Stimulated activated naive CD8-positive, alpha-beta T cell treated with anti-CD3 and anti-CD28 coated beads, Interleukin-15, Interleukin-2, amounts not matched to agents 100 ng/mL and 50 ng/mL, for 24 hours (primary cell): ENCODE data around the gene YWHAG.
"Not testable (repeated sequence)": the region's sequence is repeated elsewhere in the genome, so short reads cannot be mapped to it uniquely, and the experiment has no call there.

Source experiments
- H3K27ac Mint-ChIP-seq: one replicate; pipeline ENCODE4 v1.8.0; 2021; ENCODE audit warnings: mild to moderate bottlenecking, mixed read lengths
- H3K27me3 Mint-ChIP-seq: one replicate; pipeline ENCODE4 v1.8.0; 2021; ENCODE audit warnings: mixed read lengths
- H3K36me3 Mint-ChIP-seq: one replicate; pipeline ENCODE4 v1.8.0; 2021; ENCODE audit warnings: low read depth, mixed read lengths
- H3K4me1 Mint-ChIP-seq: one replicate; pipeline ENCODE4 v1.8.0; 2021; ENCODE audit warnings: low read depth, mixed read lengths
- H3K4me3 Mint-ChIP-seq: one replicate; pipeline ENCODE4 v1.8.0; 2021; ENCODE audit warnings: mild to moderate bottlenecking, mixed read lengths
- H3K9me3 Mint-ChIP-seq: one replicate; pipeline ENCODE4 v1.8.0; 2021; ENCODE audit warnings: mixed read lengths

Gene YWHAG

DNA sequence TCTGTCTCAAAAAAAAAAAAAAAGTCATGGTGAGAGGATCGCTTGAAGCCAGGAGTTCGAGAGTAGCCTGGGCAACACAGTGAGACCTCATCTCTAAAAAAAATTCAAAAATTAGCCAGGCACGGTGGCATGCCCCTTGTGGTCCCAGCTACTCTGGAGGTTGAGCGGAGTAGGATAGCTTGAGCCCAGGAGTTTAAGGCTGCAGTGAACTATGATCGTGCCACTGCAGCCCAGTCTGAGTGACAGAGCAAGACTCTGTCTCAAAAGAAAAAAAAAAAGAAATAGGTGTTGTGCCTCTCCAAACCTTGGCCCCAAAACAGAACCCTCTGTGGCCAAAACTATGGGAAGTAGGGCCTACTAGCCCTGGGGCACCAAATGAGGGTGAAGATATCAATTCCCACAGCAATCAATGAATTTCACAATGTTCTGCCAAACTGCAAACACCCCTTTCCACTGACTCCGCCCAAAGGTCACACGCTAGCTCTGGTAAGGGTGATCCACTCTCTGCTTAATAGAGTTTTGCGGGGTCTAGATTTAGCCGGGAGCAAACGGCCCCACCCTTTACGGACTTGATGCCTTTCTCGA lies 33.8 kb upstream of the YWHAG start:
- H3K27ac Mint-ChIP-seq: peak overlapping the region; percentile 98
- H3K9me3 Mint-ChIP-seq: no peaks in the 10 kb centered on the region
- peak overlapping the region; percentile 84 for H3K4me3 Mint-ChIP-seq
- no peaks in the 10 kb centered on the region for H3K27me3 Mint-ChIP-seq
- peaks cover 27% of the 10 kb centered on the region for H3K4me1 Mint-ChIP-seq
- H3K36me3 Mint-ChIP-seq: no peaks in the 10 kb centered on the region

DNA sequence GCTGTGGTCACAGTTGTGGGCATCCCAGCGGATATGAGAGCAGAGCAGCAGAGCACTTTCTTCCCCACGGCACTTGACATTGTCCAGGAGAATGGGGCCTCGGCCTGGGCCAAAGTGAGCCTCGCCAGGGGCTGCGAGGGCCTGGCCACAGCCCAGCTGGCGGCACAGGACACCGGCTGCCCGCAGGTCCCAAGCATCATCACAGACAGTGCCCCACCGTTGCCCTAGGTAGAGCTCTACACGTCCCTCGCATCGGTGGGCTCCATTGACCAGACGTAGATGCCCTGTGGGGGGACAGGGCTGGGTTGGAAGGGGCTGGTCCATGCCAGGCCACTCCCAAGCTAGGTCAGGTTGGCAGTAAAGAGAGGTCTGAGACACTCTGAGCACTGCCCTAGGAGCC lies 31.3 kb upstream of the YWHAG start:
- Mint-ChIP-seq H3K36me3 (no peaks in the 10 kb centered on the region), H3K9me3 (no peaks in the 10 kb centered on the region), H3K4me1 (peaks cover 17% of the 10 kb centered on the region), H3K27ac (no peak overlapping the region), H3K27me3 (no peaks in the 10 kb centered on the region), H3K4me3 (no peak overlapping the region)

DNA sequence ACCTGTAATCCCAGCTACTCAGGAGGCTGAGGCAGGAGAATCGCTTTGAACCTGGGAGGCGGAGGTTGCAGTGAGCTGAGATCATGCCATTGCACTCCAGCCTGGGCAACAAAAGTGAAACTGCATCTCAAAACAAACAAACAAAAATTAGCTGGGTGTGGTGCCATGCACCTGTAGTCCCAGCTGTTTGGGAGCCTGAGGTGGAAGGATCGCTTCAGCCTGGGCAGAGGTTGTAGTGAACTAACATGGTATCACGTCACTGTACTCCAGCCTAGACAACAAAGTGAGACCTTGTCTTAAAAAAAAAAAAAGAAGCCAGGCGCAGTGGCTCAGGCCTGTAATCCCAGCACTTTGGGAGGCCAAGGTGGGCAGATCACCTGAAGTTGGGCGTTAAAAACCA lies 29.0 kb upstream of the YWHAG start:
- not testable (repeated sequence) for H3K27ac Mint-ChIP-seq, H3K9me3 Mint-ChIP-seq, H3K4me1 Mint-ChIP-seq, H3K36me3 Mint-ChIP-seq, H3K4me3 Mint-ChIP-seq, H3K27me3 Mint-ChIP-seq

- H3K36me3 Mint-ChIP-seq: no peaks in the 10 kb centered on the region
- no peaks in the 10 kb centered on the region for H3K9me3 Mint-ChIP-seq
- H3K4me3 Mint-ChIP-seq: no peak overlapping the region
- H3K4me1 Mint-ChIP-seq: peaks cover 5% of the 10 kb centered on the region
- H3K27ac Mint-ChIP-seq: no peak overlapping the region
- H3K27me3 Mint-ChIP-seq: no peaks in the 10 kb centered on the region
Measured at GRCh38 chr7:76386691-76387260, 28.0 kb upstream of the YWHAG start.

- no peak overlapping the region for H3K27ac Mint-ChIP-seq
- no peak overlapping the region for H3K4me3 Mint-ChIP-seq
- no peaks in the 10 kb centered on the region for H3K36me3 Mint-ChIP-seq
- peaks cover 8% of the 10 kb centered on the region for H3K4me1 Mint-ChIP-seq
- H3K27me3 Mint-ChIP-seq: no peaks in the 10 kb centered on the region
- no peaks in the 10 kb centered on the region for H3K9me3 Mint-ChIP-seq
Measured at GRCh38 chr7:76383089-76383944, 24.5 kb upstream of the YWHAG start.

DNA sequence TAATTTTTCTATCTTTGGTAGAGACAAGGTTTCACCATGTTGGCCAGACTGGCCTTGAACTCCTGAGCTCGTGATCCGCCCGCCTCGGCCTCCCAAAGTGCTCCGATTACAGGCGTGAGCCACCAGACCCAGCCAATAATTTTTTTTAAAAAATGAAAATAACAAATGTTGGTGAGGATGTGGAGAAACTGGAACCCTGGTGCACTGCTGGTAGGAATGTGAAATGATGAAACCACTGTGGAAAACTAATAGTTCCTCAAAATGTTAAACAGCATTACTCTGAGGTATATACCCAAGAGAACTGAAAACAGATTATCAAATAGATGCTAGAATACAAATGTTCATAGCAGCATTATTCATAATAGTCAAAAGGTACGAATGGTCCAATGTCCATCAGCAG lies 23.0 kb upstream of the YWHAG start:
- peaks cover 8% of the 10 kb centered on the region for H3K4me1 Mint-ChIP-seq
- no peak overlapping the region for H3K27ac Mint-ChIP-seq
- no peaks in the 10 kb centered on the region for H3K9me3 Mint-ChIP-seq
- H3K4me3 Mint-ChIP-seq: no peak overlapping the region
- no peaks in the 10 kb centered on the region for H3K36me3 Mint-ChIP-seq
- H3K27me3 Mint-ChIP-seq: no peaks in the 10 kb centered on the region

GRCh38 chr7:76380623-76380966 lies 21.8 kb upstream of the YWHAG start:
- H3K36me3 Mint-ChIP-seq: no peaks in the 10 kb centered on the region
- H3K27me3 Mint-ChIP-seq: no peaks in the 10 kb centered on the region
- no peak overlapping the region for H3K4me3 Mint-ChIP-seq
- no peaks in the 10 kb centered on the region for H3K9me3 Mint-ChIP-seq
- H3K27ac Mint-ChIP-seq: peak overlapping the region; percentile 40
- H3K4me1 Mint-ChIP-seq: peaks cover 8% of the 10 kb centered on the region

DNA sequence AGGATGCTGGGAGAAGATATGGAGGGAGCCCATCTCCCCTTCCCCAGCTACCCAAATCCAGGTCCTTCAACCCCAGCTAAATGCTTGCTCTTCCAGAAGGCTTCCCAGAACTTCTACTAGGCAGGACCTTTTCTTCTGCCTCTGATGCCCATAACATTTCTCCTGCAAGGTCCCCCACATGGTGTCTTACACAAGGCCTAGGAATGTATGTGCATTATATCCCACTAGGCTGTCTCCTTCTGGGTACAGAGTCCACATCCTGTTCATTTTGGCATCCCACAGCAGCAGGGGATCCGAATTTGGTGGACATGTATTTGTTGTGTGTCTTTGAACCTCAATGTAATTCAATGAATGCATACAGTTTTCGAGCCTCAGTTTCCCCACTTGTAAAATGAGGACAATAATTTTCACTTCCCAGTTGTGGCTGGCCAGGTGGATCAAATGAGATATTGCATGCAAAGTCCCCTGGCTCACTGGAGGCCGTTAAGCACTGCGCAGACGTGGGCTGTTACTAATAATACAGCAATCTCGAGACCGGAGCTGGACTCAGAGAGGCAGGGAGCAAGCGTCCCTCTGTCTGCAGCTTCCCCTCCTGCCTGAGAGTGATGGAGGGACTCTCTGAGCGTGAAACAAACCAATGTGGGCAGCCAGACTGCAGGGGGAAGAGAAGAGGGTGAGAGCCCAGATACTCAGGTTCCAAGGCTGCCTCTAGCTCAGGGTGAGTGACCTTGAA lies 18.6 kb upstream of the YWHAG start:
- Mint-ChIP-seq H3K4me1 (peaks cover 8% of the 10 kb centered on the region), H3K4me3 (no peak overlapping the region), H3K27ac (no peak overlapping the region), H3K36me3 (no peaks in the 10 kb centered on the region), H3K27me3 (peaks cover 5% of the 10 kb centered on the region), H3K9me3 (no peaks in the 10 kb centered on the region)

DNA sequence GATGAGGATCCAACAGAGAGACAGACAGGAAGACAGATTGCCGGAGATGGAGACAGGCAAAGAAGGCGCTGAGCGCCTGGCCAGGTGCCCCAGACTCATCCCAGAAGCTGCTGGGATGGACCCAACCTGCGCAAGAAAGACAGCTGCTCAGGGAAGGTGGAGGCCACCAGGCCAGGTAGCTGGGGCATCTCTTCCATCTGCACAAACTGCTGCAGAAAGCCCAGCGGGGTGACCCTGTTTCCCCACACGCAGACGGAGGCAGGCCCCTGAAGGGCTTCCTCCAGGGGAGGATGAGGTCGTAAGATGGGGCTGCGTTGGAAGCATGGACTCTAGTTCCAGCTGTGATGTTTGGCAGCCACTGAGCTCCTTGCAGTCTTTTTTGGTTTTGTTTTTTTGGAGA lies 16.5 kb upstream of the YWHAG start:
- Mint-ChIP-seq H3K36me3 (no peaks in the 10 kb centered on the region), H3K4me1 (peaks cover 4% of the 10 kb centered on the region), H3K4me3 (no peak overlapping the region), H3K9me3 (no peaks in the 10 kb centered on the region), H3K27ac (no peak overlapping the region), H3K27me3 (peaks cover 5% of the 10 kb centered on the region)

- Mint-ChIP-seq H3K9me3 (no peaks in the 10 kb centered on the region), H3K27me3 (peaks cover 5% of the 10 kb centered on the region), H3K27ac (no peak overlapping the region), H3K4me3 (peak overlapping the region; percentile 22), H3K36me3 (no peaks in the 10 kb centered on the region), H3K4me1 (no peaks in the 10 kb centered on the region)
Measured at GRCh38 chr7:76372984-76373833, 14.4 kb upstream of the YWHAG start.

DNA sequence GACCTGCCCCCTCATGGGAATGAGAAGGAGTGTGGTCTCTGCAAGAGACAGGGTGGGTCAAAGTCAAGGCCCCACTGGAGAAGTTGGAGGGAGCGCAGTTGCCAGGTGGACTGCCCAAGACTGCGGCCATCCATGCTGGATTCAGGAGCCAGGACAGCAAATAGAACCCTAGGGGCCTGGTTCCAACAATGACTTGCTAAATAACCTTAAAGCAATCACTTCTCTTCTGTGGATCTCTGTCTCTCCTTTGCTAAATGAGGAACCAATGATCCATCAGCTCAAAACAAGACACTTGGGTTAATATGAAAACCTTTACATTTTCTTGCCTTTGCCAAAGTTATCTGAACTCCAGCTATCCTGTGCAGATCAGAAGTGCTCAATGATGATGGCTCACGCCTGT lies 12.6 kb upstream of the YWHAG start:
- H3K4me1 Mint-ChIP-seq: no peaks in the 10 kb centered on the region
- H3K4me3 Mint-ChIP-seq: no peak overlapping the region
- no peaks in the 10 kb centered on the region for H3K9me3 Mint-ChIP-seq

DNA sequence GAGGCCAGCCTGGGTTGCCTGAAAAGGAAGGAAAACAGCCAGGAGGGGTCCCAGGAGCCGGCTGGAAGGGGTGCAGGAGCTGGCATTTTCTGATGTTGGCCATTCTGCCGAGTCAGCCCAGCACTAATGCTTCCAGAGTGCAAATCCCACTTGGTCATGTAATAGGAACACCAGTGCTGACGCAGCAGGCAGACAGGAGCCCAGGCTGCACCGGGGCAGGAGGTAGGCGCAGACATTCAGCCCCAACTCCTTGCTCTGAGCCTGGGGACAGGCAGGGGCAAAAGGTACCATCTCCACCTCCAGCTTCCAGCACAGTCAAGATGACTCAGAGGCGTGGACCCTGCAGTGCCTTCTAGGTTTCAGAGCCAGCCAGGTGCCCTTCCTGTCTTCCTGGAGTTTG lies 10.2 kb upstream of the YWHAG start:
- no peaks in the 10 kb centered on the region for H3K9me3 Mint-ChIP-seq
- peaks cover 15% of the 10 kb centered on the region for H3K4me1 Mint-ChIP-seq
- H3K27me3 Mint-ChIP-seq: peaks cover under 1% of the 10 kb centered on the region
- H3K27ac Mint-ChIP-seq: no peak overlapping the region
- no peaks in the 10 kb centered on the region for H3K36me3 Mint-ChIP-seq
- H3K4me3 Mint-ChIP-seq: no peak overlapping the region

More for the DNA sequence above, 12.6 kb upstream of the YWHAG start:
- Mint-ChIP-seq H3K27ac (no peak overlapping the region), H3K36me3 (no peaks in the 10 kb centered on the region), H3K27me3 (peaks cover 5% of the 10 kb centered on the region)

DNA sequence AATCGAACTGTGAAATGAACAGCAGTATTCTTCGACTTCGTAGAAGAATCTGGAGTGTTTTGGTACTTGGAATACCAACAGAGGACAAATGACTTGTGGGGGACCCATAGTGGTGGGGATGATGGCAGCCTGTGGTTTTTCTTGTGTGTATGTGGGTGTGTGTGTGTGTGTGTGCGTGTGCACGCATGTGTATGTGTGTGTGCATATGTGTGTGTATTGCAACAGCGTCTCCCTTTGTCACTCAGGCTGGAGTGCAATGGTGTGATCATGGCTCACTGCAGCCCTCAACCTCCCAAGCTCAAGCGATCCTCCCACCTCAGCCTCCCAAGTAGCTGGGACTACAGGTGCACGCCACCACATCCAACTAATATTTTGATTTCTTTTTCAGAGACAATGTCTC lies 9.4 kb upstream of the YWHAG start:
- no peak overlapping the region for H3K27ac Mint-ChIP-seq
- no peaks in the 10 kb centered on the region for H3K36me3 Mint-ChIP-seq
- H3K27me3 Mint-ChIP-seq: peaks cover under 1% of the 10 kb centered on the region
- no peak overlapping the region for H3K4me3 Mint-ChIP-seq
- H3K4me1 Mint-ChIP-seq: peaks cover 19% of the 10 kb centered on the region
- H3K9me3 Mint-ChIP-seq: no peaks in the 10 kb centered on the region

DNA sequence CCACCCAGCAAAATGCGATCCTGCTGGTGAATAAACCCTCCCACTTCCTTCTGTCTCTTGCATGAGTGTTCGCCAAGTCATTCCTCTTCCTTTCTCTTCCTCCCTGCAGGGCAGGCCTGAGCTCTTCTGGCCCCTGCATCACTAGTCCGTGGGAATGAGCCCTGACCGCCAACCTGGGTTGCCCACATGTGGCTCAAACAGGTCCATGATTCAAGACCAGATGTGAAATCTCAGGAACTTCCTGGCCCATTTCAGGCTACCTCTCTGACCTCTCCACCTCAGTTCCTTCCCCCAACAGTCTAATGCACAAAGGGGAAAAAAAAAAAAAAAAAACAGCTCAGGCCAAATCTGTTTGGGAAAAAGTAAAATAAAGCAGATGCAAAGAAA lies 5.4 kb upstream of the YWHAG start:
- H3K4me3 Mint-ChIP-seq: peak overlapping the region; percentile 45

More for the DNA sequence above, 5.4 kb upstream of the YWHAG start:
- H3K9me3 Mint-ChIP-seq: no peaks in the 10 kb centered on the region
- H3K36me3 Mint-ChIP-seq: no peaks in the 10 kb centered on the region
- H3K27me3 Mint-ChIP-seq: peaks cover 4% of the 10 kb centered on the region
- H3K4me1 Mint-ChIP-seq: peaks cover 26% of the 10 kb centered on the region
- H3K27ac Mint-ChIP-seq: peak overlapping the region; percentile 61
